HepG2 (cell line): ENCODE results near the gene SLC13A5. TPM values are rescaled to one million over a fixed set of nuclear protein-coding genes. Genes with fewer than 3 reads are reported as not detected.

Source experiments
- ATAC-seq: fragments of 200-7000 bp; cut with Tn5 transposase; 3 replicates; pipeline ENCODE4 v1.9.1; 2020; ENCODE audit warnings: mild to moderate bottlenecking, moderate library complexity
- BruUV-seq: library from RNA; stranded (reverse); fragments of 400-500 nt; replicated peaks from 2 replicates; lab custom pipeline; 2021; lab: Mats Ljungman, UMichigan
- CTCF ChIA-PET: fragments of 300-600 bp; formaldehyde crosslinking; extraction: SDS; loops from one replicate; lab custom pipeline; 2021; ENCODE audit warnings: low total read pairs, inconsistent platforms, low intra/inter-chr PET ratio; lab: Yijun Ruan, JAX
- POLR2A ChIA-PET: fragments of 350-600 bp; sonication (Branson Sonifier 250); formaldehyde crosslinking; loops from one replicate; lab custom pipeline; 2020; ENCODE audit warnings: antibody characterized with exemption, inconsistent platforms; lab: Yijun Ruan, JAX
- DNase-seq: peaks from one replicate; pipeline ENCODE4 v3.0.0-alpha.2; 2015; ENCODE audit warnings: low spot score
- FAIRE-seq: peaks from 3 replicates; lab custom pipeline; 2011; peaks lifted over from hg19 to GRCh38; lab: Jason Lieb, UNC
- H2AFZ ChIP-seq: one replicate; pipeline ENCODE4 v1.6.1; 2011; ENCODE audit warnings: low read length, inconsistent platforms
- H3K27ac ChIP-seq: fragments of 300-600 bp; 3 replicates; pipeline ENCODE4 v1.8.0; 2011; ENCODE audit warnings: mixed run types, mild to moderate bottlenecking, mixed read lengths, low read length, inconsistent platforms; ENCODE audit not compliant: insufficient read depth; ENCODE audit errors: extremely low read length
- H3K27me3 ChIP-seq, 2 experiments: fragments of 200-600 bp in 1 of 2; 2 replicates in 1 of 2; 3 replicates in 1 of 2; pipeline versions ENCODE4 v1.6.0 to v1.8.0; 2011; ENCODE audit warnings: low read length in 2 of 2, mild to moderate bottlenecking in 2 of 2, moderate library complexity in 2 of 2, inconsistent platforms in 1 of 2; ENCODE audit not compliant: insufficient read depth in 2 of 2, control insufficient read depth in 1 of 2
- H3K36me3 ChIP-seq, 2 experiments: fragments of 200-600 bp in 1 of 2; replicated peaks in 1 of 2; 2 replicates in 1 of 2; 3 replicates in 1 of 2; pipeline versions ENCODE4 v1.5.1 to v1.8.0; 2011; ENCODE audit warnings: low read length in 2 of 2, inconsistent platforms in 1 of 2; ENCODE audit not compliant: insufficient read depth in 2 of 2, control insufficient read depth in 1 of 2
- H3K4me1 ChIP-seq: 2 replicates; pipeline ENCODE4 v1.5.1; 2012; ENCODE audit warnings: low read length, inconsistent platforms; ENCODE audit not compliant: insufficient read depth
- H3K4me2 ChIP-seq: 2 replicates; pipeline ENCODE4 v1.6.0; 2011; ENCODE audit warnings: low read depth, low read length, inconsistent platforms
- H3K4me3 ChIP-seq, 3 experiments: fragments of 200-600 bp in 1 of 3; sonication (generic), shearing (Covaris generic) in 1 of 3; replicated peaks in 1 of 3; 2 replicates each; pipeline ENCODE4 v1.5.1; 2011 to 2016; ENCODE audit warnings: low read length in 3 of 3, inconsistent platforms in 2 of 3, low read depth in 2 of 3, mild to moderate bottlenecking in 2 of 3, control low read depth in 1 of 3, mixed read lengths in 1 of 3; ENCODE audit not compliant: insufficient read depth in 1 of 3
- H3K79me2 ChIP-seq: one replicate; pipeline ENCODE4 v1.6.1; 2011; ENCODE audit warnings: low read length, inconsistent platforms; ENCODE audit not compliant: insufficient read depth
- H3K9ac ChIP-seq: 2 replicates; pipeline ENCODE4 v1.6.0; 2011; ENCODE audit warnings: mild to moderate bottlenecking, low read depth, low read length, inconsistent platforms; ENCODE audit not compliant: insufficient read depth
- H3K9me3 ChIP-seq: 2 replicates; pipeline ENCODE4 v1.5.1; 2012; ENCODE audit warnings: mild to moderate bottlenecking, low read length
- H4K20me1 ChIP-seq: 2 replicates; pipeline ENCODE4 v1.6.0; 2011; ENCODE audit warnings: inconsistent platforms, mild to moderate bottlenecking, low read length, moderate library complexity; ENCODE audit not compliant: insufficient read depth
- ISX ChIP-seq: sonication (generic); formaldehyde crosslinking; conservative IDR thresholded peaks from 2 replicates; pipeline ENCODE4 v1.5.0; 2020; ENCODE audit warnings: missing genetic modification reagents
- NRL ChIP-seq: sonication (generic); formaldehyde crosslinking; IDR thresholded peaks from 2 replicates; pipeline ENCODE4 v1.5.0; 2020; ENCODE audit warnings: missing genetic modification reagents, mild to moderate bottlenecking, moderate library complexity, borderline replicate concordance
- POLR2G ChIP-seq: fragments of 200-400 bp; formaldehyde crosslinking; IDR thresholded peaks from 2 replicates; pipeline ENCODE4 v1.6.1; 2018; ENCODE audit warnings: mild to moderate bottlenecking, low read depth, low read length, moderate library complexity
- RCOR2 ChIP-seq: IDR thresholded peaks from 2 replicates; pipeline ENCODE4 v1.6.1; 2016; ENCODE audit warnings: missing biosample characterization, missing genetic modification reagents
- ZBTB20 ChIP-seq: sonication (generic); formaldehyde crosslinking; IDR thresholded peaks from 2 replicates; pipeline ENCODE4 v1.8.1; 2023; ENCODE audit warnings: missing genetic modification reagents, low read depth, mild to moderate bottlenecking, borderline replicate concordance
- ZNF20 ChIP-seq: sonication (generic); formaldehyde crosslinking; IDR thresholded peaks from 2 replicates; pipeline ENCODE4 v1.4.0; 2020; ENCODE audit warnings: mild to moderate bottlenecking, moderate library complexity, missing genetic modification reagents
- whole genome bisulfite sequencing: methylation state at CpG from one replicate; pipeline ENCODE4 v1.1.6; 2017; ENCODE audit warnings: low lambda C conversion rate; 5-methylcytosine and 5-hydroxymethylcytosine counted together
- in situ Hi-C: cut with HindIII; loops from 2 replicates; pipeline ENCODE4 v1.10.0; 2017; ENCODE audit warnings: low pct_unique_long_range_greater_than_20kb; ENCODE audit not compliant: extremely low pct_ligation_motif_present
- intact Hi-C: fragments of 100-400 bp; cut with micrococcal nuclease; formaldehyde crosslinking; loops from one replicate; pipeline ENCODE4 v1.10.0; 2022; ENCODE audit not compliant: unreplicated experiment
- polyA plus RNA-seq, 8 experiments: library from polyadenylated mRNA; depleted of rRNA in 3 of 8; stranded (reverse) in 7 of 8; unstranded in 1 of 8; fragments of >200 nt; fragmentation: Illumina TruSeq in 4 of 8; extraction: Trizol in 4 of 8; gene quantifications; 2 replicates each; pipeline versions ENCODE4 v1.2.1 to v1.2.3, GENCODE V29; 2011 to 2016; ENCODE audit warnings: low read depth in 4 of 8, missing spikeins in 1 of 8, mixed read lengths in 1 of 8; ENCODE audit not compliant: insufficient read depth in 1 of 8
- total RNA-seq, 5 experiments: library from RNA; depleted of rRNA; stranded (reverse); fragments of >200 nt; fragmentation: Illumina TruSeq; extraction: Trizol; gene quantifications; 2 replicates each; pipeline ENCODE4 v1.2.3, GENCODE V29; 2016; ENCODE audit warnings: low read depth in 1 of 5
- TF ChIP-seq, protein P1 (sequence below): sonication (generic); formaldehyde crosslinking; IDR thresholded peaks from 2 replicates; pipeline ENCODE4 v1.5.1; 2020; ENCODE audit warnings: mild to moderate bottlenecking, missing genetic modification reagents, moderate library complexity
- TF ChIP-seq, protein P2 (sequence below): sonication (generic); formaldehyde crosslinking; IDR thresholded peaks from 2 replicates; pipeline ENCODE4 v1.4.0; 2020; ENCODE audit warnings: missing genetic modification reagents, borderline replicate concordance

Gene SLC13A5
- total and polyA plus RNA-seq, 2 of the 13 experiments (the other 11 are each of a cell fraction or from before 2014, with no cell fraction given) = 42.8 to 310 TPM

DNA sequence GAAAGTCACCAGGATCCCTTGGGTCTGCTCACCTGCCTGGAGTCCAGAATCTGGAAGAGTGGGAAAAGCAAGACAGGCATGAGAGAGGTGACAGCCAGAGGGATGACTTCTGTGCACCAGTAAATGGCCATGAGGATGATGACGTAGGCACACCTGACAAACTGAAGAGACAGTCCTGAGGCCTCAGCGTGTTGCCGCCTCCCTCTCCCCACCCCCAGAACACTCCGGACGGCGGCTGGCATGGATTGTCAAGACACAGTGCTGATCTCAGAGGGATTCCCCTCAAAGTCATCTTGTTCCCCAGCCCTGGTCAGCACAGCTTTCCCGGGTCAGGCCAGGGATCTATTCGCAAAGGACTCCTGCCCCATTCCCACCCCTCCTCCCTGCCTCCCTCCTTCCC is 6.2 kb downstream of the SLC13A5 start:
- H2AFZ ChIP-seq = no peak overlapping the region
- no TSS peak for BruUV-seq
- H3K27me3 ChIP-seq = no peaks in the 10 kb centered on the region
- intact Hi-C loops (no loop called here), in situ Hi-C loops (no loop called here)
- CTCF ChIA-PET = no interaction called here
- POLR2A ChIA-PET = no interaction called here
- H3K36me3 ChIP-seq = peaks cover 20% of the 10 kb centered on the region in 2 experiments
- TF ChIP-seq, protein P1, sequence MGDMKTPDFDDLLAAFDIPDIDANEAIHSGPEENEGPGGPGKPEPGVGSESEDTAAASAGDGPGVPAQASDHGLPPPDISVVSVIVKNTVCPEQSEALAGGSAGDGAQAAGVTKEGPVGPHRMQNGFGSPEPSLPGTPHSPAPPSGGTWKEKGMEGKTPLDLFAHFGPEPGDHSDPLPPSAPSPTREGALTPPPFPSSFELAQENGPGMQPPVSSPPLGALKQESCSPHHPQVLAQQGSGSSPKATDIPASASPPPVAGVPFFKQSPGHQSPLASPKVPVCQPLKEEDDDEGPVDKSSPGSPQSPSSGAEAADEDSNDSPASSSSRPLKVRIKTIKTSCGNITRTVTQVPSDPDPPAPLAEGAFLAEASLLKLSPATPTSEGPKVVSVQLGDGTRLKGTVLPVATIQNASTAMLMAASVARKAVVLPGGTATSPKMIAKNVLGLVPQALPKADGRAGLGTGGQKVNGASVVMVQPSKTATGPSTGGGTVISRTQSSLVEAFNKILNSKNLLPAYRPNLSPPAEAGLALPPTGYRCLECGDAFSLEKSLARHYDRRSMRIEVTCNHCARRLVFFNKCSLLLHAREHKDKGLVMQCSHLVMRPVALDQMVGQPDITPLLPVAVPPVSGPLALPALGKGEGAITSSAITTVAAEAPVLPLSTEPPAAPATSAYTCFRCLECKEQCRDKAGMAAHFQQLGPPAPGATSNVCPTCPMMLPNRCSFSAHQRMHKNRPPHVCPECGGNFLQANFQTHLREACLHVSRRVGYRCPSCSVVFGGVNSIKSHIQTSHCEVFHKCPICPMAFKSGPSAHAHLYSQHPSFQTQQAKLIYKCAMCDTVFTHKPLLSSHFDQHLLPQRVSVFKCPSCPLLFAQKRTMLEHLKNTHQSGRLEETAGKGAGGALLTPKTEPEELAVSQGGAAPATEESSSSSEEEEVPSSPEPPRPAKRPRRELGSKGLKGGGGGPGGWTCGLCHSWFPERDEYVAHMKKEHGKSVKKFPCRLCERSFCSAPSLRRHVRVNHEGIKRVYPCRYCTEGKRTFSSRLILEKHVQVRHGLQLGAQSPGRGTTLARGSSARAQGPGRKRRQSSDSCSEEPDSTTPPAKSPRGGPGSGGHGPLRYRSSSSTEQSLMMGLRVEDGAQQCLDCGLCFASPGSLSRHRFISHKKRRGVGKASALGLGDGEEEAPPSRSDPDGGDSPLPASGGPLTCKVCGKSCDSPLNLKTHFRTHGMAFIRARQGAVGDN = peak; percentile 8; the same call in 1 of the 2 replicates
- TF ChIP-seq ISX (CRISPR knock-in tag) (no peak), POLR2G (0 out of 2 replicates have a peak, but pooled peaks have one; percentile 3), ZBTB20 (CRISPR knock-in tag) (no peak), ZNF20 (no peak), NRL (CRISPR knock-in tag) (no peak), RCOR2 (CRISPR knock-in tag) (no peak)
- TF ChIP-seq, protein P2, sequence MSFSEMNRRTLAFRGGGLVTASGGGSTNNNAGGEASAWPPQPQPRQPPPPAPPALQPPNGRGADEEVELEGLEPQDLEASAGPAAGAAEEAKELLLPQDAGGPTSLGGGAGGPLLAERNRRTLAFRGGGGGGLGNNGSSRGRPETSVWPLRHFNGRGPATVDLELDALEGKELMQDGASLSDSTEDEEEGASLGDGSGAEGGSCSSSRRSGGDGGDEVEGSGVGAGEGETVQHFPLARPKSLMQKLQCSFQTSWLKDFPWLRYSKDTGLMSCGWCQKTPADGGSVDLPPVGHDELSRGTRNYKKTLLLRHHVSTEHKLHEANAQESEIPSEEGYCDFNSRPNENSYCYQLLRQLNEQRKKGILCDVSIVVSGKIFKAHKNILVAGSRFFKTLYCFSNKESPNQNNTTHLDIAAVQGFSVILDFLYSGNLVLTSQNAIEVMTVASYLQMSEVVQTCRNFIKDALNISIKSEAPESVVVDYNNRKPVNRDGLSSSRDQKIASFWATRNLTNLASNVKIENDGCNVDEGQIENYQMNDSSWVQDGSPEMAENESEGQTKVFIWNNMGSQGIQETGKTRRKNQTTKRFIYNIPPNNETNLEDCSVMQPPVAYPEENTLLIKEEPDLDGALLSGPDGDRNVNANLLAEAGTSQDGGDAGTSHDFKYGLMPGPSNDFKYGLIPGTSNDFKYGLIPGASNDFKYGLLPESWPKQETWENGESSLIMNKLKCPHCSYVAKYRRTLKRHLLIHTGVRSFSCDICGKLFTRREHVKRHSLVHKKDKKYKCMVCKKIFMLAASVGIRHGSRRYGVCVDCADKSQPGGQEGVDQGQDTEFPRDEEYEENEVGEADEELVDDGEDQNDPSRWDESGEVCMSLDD = no peak
- no peak overlapping the region for H3K4me2 ChIP-seq
- no peaks in the 10 kb centered on the region for H4K20me1 ChIP-seq
- peaks cover 99% of the 10 kb centered on the region for H3K4me1 ChIP-seq
- no peak overlapping the region for H3K9ac ChIP-seq
- 88% methylated on average over 3 of the region's 8 CpGs for WGBS
- ATAC-seq = no peak
- FAIRE-seq = no peak
- H3K4me3 ChIP-seq = no peak overlapping the region
- H3K9me3 ChIP-seq = no peaks in the 10 kb centered on the region
- DNase-seq = no peak
- peak overlapping the region; percentile 97 for H3K27ac ChIP-seq
- peaks cover 40% of the 10 kb centered on the region for H3K79me2 ChIP-seq
